Left forelimb (tissue), 1 donor: ENCODE data around the gene KRT35.

ENCODE experiments used
- DNase-seq: peaks from one replicate; pipeline ENCODE4 v3.0.0-alpha.2; 2018; ENCODE audit warnings: low spot score

The KRT35 gene

DNA sequence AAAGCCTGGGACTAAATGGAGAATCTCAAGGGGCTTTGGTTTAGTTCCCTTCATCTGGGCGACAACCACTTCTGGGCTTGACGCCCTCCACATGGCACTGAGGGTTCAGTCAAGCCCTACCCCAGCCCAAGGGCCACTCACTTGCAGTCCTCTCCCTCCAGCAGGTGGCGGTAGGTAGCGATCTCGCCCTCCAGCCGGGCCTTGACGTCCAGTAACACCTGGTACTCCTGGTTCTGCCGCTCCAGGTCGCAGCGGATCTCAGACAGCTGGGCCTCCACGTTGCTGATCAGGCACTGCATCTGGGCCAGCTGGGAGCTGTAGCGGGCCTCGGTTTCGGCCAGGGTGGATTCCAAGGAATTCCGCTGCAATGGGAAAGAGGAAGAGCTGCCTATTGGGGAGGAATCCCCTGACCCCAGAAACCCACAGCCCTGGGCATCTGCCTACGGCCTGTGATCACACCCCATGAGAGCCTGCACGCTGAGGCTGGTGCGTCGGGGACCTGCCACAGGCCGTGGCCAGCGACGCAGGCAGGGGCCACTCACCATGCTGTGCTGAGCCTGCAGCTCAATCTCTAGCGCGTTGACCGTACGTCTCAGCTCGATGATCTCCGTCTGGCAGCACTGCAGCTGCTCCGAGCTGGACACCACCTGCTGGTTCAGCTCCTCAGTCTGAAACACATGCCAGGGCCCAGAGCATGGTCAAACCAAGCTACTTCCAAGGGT is 6.0 kb upstream of the KRT35 start:
- DNase-seq, result no peak

DNA sequence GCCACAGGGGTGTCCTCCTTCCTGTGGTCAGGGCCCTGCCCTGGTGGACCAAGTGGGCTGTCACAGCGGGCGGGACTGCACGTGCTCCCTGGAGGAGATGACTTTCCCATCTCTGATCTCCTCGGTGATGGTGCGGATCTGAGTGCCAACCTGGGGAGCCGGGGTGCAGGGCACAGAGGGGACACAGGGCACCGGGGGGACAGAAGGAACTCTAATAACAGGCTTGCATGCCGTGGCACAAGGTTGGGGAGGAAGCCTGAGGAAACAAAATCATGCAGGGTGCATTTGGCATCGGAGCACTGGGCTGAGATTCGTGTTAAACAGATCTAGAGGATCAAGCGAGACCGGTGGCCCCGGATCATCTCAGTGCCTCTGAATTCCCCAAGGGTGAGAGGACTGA is 5.4 kb upstream of the KRT35 start:
- DNase-seq, result no peak

DNA sequence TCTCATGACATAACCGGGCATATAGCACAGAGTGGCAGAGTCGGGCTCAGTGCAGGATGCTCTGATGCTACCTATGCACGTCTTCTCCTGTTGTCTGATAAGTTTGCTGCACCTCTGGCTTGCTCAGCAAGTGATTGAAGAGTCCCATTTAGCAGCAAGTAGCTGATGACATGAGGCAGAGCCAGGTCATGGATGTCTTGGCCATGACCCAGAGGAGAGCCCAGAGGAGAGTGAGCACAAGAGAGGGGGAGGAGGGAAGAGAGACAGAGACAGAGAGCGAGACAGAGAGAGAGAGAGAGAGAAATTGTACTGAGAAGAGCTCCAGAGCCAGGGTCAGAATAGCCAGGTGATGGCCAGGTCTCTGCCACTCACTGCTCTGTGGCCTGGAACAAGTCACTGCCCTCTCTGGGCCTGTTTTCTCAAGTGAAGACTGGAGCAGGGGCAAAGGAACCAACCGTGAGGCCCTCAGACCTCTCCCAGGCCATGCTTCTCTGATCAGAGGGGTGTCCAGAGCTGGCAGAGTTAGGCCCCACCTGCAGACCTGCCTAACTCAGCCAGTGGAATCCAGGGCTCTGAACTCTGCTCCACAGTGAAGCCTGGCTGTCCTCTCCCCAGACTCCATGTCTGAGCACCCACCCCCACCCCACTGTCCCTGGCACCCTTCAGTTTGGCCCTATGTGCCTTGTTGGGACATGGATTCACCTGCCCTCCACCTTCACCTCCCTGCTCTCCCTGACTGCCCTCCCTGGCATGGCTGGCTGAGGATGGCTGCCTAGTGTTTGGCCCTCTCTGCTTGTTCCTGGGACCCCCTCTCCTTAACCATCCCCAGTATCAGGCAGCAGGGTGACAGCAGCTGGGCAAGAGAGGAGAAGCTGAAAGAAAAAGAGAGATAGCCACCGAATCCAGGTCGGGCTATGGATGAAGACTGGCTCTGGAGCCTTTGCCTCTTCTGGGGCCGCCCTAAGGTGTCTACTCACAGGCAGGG is 4.3 kb upstream of the KRT35 start:
- DNase-seq, result no peak

DNA sequence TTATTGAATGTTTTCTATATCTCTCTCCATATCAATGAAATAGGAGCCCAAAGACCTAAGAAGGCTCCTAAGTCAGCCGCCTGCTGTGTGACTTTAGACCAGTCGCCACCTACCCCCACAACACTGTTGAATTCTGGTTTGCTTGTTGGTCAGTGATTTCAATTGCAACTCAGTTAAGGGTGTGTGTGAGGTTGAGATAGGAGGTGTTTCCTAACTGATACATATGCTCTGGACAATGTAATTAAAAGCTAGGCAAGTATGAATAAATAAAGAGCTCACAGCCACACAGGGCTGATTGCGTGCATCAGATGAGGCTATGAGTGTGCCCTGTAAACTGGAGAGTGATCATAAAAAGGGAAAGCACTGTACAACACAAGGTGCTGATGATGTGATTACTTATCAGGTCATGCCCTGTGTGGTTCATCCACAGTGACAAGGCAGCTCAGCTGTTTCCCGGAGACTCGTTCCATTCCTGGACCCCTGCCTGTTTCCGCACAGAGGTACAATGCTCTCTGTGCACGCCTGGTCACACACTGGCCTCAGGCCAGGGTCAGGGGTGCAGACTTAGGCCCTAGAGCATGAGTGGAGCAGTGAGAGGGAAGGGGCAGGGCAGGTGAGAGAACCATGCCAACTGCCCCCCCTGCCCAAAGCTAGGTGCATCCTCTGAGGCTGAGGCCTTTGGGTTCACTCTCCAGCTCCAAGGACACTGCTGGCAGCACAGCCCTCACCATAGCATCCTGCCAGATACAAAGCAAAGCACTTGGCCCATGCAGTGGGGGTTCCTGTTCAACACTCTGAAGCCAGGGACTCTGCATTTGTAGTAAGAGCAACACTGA is 3.3 kb upstream of the KRT35 start:
- DNase-seq, result no peak

DNA sequence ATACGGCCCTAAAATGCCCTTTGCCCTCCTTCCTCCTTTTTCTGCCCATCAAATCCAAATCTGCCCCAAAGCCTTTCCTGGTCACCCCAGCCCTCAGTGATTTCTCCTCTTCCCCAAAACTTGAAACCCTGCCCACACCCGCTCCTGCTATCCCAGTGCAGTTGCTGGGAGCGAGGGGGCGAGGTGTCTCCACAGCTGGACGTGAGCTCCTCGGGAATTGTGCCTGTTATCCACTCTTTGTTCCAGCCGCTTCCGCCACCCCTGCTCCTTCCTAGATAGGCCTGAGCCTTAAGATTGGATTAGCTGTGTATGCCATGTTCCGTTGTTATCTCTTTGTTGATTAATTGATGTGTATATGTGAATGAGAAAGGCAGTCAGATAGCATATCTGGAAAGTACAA is 2.6 kb upstream of the KRT35 start:
- no peak for DNase-seq

DNA sequence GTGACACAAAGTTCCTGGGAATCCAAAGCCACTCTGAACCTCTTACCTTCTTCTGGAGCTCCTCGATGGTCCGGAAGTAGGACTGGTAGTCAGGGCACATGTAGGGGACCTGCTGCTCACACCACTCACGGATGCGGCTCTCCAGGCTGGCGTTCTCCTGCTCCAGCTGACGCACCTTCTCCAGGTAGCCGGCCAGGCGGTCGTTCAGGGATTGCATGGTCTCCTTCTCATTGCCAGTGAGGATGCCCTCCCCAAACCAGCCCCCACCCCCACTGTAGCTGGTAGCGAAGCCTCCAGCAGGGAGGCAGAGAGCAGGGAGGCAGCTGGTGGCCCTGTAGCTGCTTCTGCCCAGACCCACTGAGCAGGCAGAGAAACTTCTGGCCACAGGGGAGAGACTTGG is 370 bp downstream of the KRT35 start:
- DNase-seq, result no peak

DNA sequence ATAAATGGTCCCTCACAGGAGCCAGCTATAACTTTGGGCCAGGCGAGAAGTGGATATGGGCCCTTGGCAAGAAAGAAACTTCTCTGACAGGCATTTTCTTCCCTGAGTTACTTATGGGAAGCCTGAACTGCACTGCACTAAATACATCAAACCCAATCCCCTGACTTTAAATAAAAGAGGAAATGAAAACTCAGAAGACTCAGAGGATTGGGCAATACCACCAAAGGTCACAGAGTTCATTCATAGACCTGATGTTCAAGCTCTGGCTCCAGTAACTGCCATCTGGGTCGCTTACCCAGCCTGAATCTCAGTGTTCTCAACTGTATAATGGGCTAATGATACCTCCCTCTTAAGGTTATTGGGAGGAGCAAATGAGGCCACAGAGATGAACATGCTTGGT is 815 bp downstream of the KRT35 start:
- no peak for DNase-seq

DNA sequence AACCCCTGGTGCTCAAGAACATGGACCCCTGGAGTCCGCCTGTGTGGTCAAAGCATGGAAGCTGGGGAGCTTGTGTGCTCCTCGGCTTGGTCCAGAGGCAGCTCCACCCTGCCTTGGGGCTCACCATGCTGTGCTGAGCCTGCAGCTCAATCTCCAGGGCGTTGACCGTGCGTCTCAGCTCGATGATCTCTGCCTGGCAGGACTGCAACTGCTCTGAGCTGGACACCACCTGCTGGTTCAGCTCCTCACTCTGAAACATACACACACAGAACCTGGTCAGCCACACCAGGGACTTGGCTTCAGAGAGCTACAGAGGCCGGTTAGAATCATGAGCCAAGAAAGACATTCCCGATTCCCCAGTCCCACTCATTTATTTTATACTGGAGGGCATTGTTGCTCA is 2.7 kb downstream of the KRT35 start:
- no peak for DNase-seq

DNA sequence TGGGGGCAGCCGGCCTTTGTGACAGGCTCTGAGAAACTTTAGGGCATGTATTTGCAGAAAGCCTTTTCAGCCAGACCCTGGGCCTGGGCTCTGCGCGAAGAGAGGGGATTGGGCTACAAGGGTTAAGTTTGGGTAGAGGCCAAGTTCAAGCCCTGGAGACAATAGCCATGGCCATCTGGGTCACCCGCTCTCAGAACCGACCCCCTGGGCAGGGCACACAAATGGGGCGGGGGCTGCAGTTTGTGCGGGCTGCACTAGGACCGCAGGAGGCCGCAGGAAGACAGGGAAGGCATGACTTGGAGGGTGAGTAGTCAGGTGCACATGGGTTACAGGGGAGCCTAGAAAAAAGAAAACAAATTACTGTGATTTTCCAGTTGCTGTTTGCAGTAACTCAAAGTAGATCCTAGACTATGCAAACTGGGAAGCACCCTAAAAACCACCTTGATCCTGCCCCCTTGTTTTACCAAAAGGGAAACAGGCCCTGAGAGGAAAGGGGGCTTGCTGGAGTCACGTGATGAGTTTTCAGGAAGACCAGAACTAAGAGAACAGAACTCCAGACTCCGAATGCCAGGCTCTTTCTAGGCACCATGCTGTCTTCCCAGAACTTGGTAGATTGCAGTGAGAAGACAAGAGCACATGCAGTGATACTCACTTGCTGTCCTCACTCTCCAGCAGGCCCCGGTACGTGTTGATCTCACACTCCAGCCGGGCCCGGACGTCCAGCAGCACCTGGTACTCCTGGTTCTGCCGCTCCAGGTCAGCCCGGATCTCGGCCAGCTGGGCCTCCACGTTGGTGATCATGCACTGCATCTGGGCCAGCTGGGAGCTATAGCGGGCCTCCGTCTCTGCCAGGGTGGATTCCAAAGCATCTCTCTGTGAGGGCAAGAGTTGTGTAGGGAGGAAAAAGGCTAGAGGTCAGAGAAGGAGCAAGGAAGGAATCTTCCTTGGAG is 3.8 kb downstream of the KRT35 start:
- DNase-seq, result no peak

DNA sequence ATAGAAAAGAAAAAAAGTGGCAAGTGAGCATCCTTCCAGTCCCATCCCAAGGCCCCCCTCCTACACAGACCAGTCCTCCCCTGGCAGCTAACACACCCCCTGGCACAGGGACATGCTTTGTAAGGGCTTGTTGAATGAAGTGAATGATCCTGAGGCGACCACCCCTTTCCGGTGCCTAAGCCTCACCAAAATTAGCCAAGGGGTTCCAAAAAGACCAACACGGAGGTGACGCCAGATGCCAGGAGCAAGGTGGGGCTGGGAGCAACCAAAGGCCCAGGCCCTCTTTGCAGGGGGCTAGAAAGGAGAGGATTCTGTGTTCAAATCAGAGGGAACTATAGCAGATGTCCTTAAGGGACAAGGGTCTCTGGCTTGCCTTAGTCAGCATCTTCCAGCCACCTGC is 5.5 kb downstream of the KRT35 start:
- DNase-seq, result no peak

DNA sequence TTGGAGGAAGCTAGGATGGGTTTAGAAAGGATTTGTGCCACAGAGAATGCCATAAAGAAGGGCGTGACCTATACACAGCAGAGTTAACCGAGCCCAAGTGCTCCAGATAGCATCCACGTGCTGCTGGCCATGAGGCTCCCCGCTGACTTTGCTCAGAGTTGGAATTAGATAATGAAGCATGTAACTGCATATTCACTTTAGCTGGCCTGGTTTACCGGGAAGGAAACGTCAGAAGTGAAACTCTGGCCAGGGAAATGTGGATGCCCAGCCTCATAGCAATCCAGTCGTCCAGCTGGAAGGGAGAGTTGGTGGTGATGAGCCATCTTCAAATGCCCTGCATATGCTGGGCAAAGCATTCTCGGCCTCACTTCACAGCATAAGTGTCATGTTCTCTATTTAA is 6.1 kb downstream of the KRT35 start:
- DNase-seq, result no peak

DNA sequence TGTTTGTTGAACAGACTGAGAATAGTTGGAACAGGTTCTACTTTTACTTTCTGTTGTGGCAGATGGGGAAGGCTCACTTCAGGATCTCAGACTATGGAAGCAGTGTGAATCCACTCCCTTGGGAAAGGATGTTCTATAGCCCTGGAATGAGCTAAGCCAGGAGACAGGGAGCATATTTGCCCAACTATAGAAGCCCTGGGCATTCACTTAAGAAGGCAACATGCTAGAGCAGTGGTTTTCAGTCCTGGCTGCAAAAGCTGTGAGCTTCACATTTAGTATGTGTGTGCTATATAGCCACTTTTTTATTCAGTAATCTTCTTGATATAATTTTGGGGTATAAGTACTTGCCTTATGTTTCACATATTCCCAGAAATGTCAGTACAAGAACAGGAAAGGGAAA is 12.6 kb downstream of the KRT35 start:
- no peak for DNase-seq

DNA sequence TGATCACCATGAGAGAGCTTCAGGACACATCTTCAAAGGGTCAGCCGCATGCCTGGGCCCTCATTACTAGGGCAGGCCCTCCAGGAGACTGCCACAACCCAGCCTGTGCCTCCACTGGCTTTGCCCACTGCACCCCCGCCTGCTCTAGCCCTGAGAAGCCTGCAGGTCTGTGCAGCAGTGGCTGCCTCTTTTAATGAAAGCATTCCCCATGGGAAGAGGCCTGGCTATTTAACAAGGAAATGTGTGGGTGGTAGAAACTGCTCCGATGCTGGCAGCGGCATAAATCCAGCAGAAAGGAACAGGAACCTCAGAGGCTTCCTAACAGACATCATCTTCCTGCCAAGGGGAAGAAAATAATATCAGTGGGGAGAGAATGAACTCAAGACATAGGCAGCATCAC is 13.4 kb downstream of the KRT35 start:
- DNase-seq, result no peak

DNA sequence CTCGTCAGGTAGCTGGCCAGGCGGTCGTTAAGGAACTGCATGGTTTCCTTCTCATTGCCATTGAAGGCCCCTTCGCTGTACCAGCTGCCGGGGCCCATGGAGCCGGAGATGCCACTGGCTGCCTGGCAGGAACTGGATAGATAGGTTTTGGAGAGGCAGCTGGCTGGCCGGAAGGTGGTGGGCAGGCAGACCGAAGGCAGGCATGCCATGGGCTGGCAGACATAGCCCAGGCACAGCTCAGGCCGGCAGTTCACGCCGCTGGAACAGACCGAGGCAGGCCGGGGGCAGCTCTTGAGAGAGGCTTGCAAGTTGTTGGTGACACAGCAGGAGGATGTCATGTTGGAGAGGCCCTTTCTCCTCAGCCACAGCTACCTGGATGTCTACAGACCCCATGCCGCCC is 14.0 kb downstream of the KRT35 start, which contains the start of gene KRT32:
Gene KRT32, minus strand, starts transcription at position 399 of the 400 bp plus-strand sequence. Its CDS starts 61 bp downstream, at position 338.
- no peak for DNase-seq

DNA sequence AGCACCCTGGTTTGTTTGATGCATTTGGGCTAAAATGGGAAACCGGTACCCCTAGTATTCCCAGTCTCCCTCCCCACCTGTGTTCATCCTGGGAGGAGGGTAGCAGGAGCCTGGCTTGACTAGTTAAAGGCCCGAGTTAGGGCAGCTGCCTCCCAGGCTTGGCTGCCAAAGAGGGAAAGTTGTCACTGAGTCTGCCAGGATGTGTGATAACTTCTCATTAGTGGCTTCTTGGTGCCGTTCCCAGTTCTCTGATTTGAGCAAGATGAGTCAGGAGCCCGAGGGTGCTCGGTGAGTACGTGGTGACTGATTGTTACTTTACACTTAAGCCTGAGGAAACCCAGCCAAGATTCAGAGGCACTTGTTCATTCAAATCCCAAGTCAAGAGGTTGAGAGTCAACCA is 16.3 kb downstream of the KRT35 start:
- no peak for DNase-seq

DNA sequence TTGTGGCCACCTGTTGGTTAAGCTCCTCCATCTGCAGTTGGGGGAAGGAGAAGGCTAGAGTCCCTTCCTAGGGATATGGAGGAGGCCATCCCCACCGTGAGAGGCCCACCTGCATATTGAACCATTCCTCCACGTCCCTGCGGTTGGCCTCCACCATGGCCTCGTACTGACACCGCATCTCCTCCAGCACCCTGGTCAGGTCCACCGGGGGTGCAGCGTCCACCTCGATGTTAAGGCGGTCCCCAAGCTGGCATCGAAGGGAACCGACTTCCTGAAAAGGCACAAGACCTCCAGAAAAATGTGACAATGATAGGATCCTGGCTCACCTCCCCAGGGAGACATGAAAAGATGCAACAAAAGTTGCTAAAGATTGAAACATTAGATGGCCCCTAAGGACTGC is 16.8 kb downstream of the KRT35 start:
- DNase-seq, result no peak

DNA sequence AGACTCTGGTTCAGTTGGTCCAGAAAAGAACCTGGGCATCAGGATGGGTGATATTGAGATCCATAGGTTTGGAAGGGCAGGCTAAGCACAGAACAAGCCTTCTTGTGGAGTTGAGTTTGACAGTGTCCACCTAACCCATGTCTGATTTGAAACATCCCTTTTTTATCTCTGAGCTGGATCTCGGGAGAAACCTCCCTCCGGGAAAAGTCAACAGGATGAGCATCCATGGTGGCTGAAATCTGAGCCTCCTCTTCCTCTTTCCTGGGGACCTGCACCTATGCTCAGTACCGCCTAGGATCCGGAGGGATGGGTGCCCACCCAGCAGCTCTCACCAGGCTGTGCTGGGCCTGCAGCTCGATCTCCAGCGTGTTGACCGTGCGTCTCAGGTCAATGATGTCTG is 17.2 kb downstream of the KRT35 start:
- DNase-seq, result no peak

DNA sequence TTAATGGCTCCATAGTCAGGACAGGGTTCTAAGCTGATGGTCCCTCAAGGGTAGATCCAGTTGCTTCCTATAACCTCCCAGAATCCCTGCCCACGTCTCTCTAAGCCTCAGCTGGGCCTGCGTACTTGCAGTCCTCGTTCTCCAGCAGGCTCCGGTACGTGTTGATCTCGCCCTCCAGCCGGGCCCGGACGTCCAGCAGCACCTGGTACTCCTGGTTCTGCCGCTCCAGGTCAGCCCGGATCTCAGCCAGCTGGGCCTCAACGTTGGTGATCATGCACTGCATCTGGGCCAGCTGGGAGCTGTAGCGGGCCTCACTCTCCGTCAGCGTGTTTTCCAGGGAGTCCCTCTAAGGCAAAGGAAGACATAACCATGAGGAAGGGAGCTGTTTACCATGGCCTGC is 18.2 kb downstream of the KRT35 start:
- no peak for DNase-seq

DNA sequence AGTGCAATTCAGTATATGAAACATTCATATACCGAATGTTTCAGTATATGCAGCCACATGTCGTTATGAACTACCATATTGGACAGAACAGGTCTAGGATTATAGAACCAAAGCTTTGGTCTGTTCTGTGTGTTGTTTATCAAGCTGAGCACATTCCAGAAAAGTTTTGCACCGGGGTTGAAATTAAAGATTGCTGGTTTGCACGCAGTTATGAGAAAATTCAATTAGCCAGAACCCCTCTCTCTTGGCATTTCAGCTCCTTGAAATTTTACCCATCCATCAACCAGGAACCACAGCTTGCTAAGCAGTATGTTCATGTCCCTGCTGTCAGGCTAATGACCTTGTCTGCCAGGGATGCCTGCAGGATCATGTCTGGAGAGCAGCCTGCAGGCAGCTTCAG is 23.3 kb downstream of the KRT35 start:
- no peak for DNase-seq

DNA sequence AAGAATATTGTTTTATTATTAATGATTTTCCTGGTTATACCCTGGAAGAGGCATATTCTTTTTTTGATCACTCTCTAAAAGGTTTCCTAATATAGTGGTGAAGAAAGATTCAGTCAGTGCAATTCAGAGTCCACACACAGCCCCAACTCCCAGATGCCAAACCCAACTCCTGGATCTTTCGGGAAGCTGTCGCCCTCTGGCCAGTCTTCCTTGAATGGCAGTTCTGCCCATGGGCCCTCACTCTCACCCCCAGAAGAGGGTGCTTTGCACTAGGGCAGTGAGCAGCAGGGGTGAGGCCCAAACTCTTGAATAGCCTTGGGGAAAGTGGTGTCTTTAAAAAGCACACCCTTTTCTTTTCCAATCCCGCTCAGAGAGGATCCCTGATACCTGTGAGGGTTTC is 24.7 kb downstream of the KRT35 start:
- no peak for DNase-seq

DNA sequence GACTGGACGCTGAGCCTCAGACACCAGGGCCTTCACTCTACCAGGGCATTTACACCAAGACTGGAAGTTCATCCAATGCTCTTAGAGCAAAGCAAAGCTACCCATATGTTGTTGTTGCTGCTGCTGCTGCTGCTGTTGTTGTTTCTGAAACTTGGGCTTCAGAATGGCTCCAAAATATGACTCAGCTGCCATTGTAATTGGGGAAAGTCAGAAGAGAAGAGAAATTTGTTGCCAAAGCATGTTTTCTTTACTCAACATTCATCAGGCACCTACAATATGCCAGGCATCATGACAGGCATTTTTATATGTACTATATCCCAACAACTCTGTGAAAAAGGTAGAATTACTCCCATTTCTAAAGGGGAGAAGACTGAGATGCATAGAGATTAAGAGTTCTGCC is 25.7 kb downstream of the KRT35 start:
- DNase-seq, result no peak
